ENCODE results near the gene PCDHGA1. TPM values are rescaled to one million over a fixed set of nuclear protein-coding genes. Genes with fewer than 3 reads are reported as not detected.
"Not testable (repeated sequence)": the region's sequence is repeated elsewhere in the genome, so short reads cannot be mapped to it uniquely, and the experiment has no call there.

Gene PCDHGA1
- total RNA-seq, 1 experiment from 2014 or later: 7.1 TPM

DNA sequence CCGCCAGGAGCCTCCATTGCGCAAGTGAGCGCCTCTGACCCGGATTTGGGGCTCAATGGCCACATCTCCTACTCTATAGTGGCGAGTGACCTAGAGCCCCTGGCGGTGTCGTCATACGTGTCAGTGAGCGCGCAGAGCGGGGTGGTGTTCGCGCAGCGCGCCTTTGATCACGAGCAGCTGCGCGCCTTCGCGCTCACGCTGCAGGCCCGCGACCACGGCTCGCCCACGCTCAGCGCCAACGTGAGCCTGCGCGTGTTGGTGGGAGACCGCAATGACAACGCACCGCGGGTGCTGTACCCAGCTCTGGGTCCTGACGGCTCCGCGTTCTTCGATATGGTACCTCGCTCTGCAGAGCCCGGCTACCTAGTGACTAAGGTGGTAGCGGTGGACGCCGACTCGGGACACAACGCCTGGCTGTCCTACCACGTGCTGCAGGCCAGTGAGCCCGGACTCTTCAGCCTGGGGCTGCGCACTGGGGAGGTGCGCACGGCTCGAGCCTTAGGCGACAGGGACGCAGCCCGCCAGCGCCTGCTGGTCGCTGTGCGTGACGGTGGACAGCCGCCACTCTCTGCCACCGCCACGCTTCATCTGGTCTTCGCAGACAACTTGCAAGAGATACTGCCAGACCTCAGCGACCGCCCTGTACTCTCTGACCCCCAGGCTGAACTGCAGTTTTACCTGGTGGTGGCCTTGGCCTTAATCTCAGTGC is 79.4 kb downstream of the PCDHGA1 start:
- no peak for DNase-seq (ENCODE audit: low read depth)

- DNase-seq (ENCODE audit: low read depth): no peak
Measured at GRCh38 chr5:141411575-141411974, 81.3 kb downstream of the PCDHGA1 start.

- peak; percentile 77 for DNase-seq (ENCODE audit: low read depth)
Measured at GRCh38 chr5:141412854-141413539, 82.7 kb downstream of the PCDHGA1 start, which contains the start of gene PCDHGA10. Gene PCDHGA10, plus strand, starts transcription at chr5:141412987. Its CDS starts 189 bp downstream, at chr5:141413176.

GRCh38 chr5:141413540-141414069 is 83.3 kb downstream of the PCDHGA1 start:
- peak; percentile 15 for DNase-seq (ENCODE audit: low read depth)

DNA sequence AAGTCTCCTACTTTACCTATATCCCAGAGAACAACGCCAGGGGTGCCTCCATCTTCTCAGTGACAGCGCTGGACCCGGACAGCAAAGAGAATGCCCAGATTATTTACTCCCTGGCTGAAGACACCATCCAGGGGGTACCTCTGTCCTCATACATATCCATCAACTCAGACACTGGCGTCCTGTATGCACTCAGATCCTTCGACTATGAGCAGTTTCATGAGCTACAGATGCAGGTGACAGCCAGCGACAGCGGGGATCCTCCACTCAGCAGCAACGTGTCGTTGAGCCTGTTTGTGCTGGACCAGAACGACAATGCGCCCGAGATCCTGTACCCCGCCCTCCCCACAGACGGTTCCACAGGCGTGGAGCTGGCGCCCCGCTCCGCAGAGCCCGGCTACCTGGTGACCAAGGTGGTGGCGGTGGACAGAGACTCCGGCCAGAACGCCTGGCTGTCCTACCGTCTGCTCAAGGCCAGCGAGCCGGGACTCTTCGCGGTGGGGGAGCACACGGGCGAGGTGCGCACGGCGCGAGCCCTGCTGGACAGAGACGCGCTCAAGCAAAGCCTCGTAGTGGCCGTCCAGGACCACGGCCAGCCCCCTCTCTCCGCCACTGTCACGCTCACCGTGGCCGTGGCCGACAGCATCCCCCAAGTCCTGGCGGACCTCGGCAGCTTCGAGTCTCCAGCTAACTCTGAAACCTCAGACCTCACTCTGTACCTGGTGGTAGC is 84.4 kb downstream of the PCDHGA1 start:
- not testable (repeated sequence) for DNase-seq (ENCODE audit: low read depth)

GRCh38 chr5:141415275-141415618 is 84.9 kb downstream of the PCDHGA1 start:
- not testable (repeated sequence) for DNase-seq (ENCODE audit: low read depth)

DNA sequence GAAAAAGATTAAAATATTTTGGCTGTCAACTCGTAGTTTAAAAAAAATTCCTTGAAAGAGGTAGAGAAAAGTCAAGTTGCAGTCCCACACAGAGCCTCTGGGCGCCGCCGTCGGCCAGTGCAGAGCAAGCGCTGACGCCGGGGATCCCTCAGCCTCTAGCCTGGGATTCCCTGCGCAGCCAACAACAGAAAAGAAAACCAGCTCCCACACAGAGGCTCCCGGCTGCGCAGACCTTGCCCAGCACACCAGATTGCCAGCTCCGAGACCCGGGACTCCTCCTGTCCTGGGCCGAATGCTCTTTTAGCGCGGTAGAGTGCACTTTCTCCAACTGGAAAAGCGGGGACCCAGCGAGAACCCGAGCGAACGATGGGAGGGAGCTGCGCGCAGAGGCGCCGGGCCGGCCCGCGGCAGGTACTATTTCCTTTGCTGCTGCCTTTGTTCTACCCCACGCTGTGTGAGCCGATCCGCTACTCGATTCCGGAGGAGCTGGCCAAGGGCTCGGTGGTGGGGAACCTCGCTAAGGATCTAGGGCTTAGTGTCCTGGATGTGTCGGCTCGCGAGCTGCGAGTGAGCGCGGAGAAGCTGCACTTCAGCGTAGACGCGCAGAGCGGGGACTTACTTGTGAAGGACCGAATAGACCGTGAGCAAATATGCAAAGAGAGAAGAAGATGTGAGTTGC is 87.3 kb downstream of the PCDHGA1 start, which contains the start of gene PCDHGB7:
TSS of gene PCDHGB7 (plus strand) at position 184 of the 679 bp plus-strand sequence. CDS start at position 367, 183 bp downstream.
- peak; percentile 13 for DNase-seq (ENCODE audit: low read depth)

GRCh38 chr5:141419074-141419880 is 89.0 kb downstream of the PCDHGA1 start:
- no peak for DNase-seq (ENCODE audit: low read depth)

- DNase-seq (ENCODE audit: low read depth): no peak
Measured at GRCh38 chr5:141420855-141421488, 90.7 kb downstream of the PCDHGA1 start, which contains the start of gene PCDHGA11. Gene PCDHGA11, plus strand, starts transcription at chr5:141421051. Its CDS starts 177 bp downstream, at chr5:141421228.

DNA sequence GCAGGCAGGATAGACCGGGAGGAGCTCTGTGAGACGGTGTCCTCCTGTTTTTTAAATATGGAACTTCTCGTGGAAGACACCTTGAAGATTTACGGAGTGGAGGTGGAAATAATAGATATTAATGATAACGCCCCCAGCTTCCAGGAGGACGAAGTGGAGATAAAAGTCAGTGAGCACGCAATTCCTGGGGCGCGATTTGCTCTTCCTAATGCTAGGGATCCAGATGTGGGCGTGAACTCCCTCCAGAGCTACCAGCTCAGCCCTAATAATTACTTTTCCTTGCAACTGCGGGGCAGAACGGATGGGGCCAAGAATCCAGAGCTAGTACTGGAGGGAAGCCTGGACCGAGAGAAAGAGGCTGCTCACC is 91.2 kb downstream of the PCDHGA1 start:
- no peak for DNase-seq (ENCODE audit: low read depth)

DNA sequence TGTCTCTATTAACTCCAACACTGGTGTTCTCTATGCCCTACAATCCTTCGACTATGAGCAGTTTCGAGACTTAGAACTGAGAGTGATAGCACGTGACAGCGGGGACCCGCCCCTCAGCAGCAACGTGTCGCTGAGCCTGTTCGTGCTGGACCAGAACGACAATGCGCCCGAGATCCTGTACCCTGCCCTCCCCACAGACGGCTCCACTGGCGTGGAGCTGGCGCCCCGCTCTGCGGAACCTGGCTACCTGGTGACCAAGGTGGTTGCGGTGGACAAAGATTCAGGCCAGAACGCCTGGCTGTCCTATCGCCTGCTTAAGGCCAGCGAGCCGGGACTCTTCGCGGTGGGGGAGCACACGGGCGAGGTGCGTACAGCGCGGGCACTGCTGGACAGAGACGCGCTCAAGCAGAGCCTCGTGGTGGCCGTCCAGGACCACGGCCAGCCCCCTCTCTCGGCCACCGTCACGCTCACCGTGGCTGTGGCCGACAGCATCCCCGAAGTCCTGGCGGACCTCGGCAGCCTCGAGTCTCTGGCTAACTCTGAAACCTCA is 92.5 kb downstream of the PCDHGA1 start:
- DNase-seq (ENCODE audit: low read depth): no peak

DNA sequence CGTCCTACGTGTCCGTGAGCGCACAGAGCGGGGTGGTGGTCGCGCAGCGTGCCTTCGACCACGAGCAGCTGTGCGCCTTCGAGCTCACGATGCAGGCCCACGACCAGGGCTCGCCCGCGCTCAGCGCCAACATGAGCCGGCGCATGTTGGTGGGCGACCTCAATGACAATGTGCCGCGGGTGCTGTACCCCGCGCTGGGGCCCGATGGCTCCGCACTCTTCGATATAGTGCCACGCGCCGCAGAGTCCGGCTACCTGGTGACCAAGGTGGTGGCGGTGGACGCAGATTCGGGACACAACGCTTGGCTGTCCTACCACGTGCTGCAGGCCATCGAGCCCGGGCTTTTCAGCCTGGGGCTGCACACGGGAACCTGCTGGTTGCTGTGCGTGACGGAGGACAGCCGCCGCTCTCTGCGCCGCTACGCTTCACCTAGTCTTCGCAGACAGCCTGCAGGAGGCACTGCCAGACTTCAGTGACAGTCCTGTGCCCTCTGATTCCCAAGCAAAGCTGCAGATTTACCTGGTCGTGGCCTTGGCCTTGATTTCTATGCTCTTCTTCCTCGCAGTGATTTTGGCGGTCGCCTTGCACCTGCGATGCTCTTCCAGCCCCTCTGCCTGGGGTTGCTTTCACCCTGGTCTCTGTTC is 97.6 kb downstream of the PCDHGA1 start:
- no peak for DNase-seq (ENCODE audit: low read depth)

DNA sequence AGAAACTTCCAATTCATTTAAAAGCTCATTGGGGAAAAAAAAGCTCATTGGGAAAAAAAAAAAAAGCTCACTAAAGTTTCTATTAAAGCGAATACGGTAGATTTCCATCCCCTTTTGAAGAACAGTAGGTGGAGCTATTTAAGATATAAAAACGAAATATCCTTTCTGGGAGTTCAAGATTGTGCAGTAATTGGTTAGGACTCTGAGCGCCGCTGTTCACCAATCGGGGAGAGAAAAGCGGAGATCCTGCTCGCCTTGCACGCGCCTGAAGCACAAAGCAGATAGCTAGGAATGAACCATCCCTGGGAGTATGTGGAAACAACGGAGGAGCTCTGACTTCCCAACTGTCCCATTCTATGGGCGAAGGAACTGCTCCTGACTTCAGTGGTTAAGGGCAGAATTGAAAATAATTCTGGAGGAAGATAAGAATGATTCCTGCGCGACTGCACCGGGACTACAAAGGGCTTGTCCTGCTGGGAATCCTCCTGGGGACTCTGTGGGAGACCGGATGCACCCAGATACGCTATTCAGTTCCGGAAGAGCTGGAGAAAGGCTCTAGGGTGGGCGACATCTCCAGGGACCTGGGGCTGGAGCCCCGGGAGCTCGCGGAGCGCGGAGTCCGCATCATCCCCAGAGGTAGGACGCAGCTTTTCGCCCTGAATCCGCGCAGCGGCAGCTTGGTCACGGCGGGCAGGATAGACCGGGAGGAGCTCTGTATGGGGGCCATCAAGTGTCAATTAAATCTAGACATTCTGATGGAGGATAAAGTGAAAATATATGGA is 100.2 kb downstream of the PCDHGA1 start, which contains the start of gene PCDHGA12:
TSS of gene PCDHGA12 (plus strand) at position 176 of the 782 bp plus-strand sequence. CDS start at position 429, 253 bp downstream.
- peak; percentile 83 for DNase-seq (ENCODE audit: low read depth)

DNA sequence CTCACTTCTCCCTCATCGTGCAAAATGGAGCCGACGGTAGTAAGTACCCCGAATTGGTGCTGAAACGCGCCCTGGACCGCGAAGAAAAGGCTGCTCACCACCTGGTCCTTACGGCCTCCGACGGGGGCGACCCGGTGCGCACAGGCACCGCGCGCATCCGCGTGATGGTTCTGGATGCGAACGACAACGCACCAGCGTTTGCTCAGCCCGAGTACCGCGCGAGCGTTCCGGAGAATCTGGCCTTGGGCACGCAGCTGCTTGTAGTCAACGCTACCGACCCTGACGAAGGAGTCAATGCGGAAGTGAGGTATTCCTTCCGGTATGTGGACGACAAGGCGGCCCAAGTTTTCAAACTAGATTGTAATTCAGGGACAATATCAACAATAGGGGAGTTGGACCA is 101.0 kb downstream of the PCDHGA1 start:
- no peak for DNase-seq (ENCODE audit: low read depth)

DNA sequence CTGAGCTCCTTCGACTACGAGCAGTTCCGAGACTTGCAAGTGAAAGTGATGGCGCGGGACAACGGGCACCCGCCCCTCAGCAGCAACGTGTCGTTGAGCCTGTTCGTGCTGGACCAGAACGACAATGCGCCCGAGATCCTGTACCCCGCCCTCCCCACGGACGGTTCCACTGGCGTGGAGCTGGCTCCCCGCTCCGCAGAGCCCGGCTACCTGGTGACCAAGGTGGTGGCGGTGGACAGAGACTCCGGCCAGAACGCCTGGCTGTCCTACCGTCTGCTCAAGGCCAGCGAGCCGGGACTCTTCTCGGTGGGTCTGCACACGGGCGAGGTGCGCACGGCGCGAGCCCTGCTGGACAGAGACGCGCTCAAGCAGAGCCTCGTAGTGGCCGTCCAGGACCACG is 102.0 kb downstream of the PCDHGA1 start:
- DNase-seq (ENCODE audit: low read depth): not testable (repeated sequence)

DNA sequence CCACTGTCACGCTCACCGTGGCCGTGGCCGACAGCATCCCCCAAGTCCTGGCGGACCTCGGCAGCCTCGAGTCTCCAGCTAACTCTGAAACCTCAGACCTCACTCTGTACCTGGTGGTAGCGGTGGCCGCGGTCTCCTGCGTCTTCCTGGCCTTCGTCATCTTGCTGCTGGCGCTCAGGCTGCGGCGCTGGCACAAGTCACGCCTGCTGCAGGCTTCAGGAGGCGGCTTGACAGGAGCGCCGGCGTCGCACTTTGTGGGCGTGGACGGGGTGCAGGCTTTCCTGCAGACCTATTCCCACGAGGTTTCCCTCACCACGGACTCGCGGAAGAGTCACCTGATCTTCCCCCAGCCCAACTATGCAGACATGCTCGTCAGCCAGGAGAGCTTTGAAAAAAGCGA is 102.4 kb downstream of the PCDHGA1 start:
- DNase-seq (ENCODE audit: low read depth): not testable (repeated sequence)

- DNase-seq (ENCODE audit: low read depth): no peak
Measured at GRCh38 chr5:141434006-141434405, 103.7 kb downstream of the PCDHGA1 start.

DNA sequence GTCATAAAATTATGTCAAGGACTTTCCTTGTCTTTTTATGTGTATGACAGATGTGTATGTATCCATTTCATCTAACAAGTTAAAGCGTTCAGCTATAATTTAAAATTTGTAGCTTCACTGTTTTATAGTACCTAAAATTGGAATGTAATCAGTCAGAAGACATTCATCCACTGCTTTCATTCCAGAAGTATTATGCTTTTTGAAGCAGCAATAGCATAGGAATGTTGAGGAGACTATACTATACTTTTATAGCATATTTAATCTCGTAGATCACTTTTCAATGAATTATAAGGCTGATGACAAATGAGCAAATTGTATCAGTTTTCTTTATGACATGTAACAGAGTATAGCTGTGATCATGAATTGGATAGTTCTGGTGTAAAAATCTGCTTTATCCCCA is 106.9 kb downstream of the PCDHGA1 start:
- DNase-seq (ENCODE audit: low read depth): no peak
